ENCODE results near the gene C10orf90. TPM values are rescaled to one million over a fixed set of nuclear protein-coding genes. Genes with fewer than 3 reads are reported as not detected.

C10orf90 gene
- total RNA-seq, 1 experiment from 2014 or later = 0.18 TPM

GRCh38 chr10:126595160-126595559 lies 75.3 kb downstream of the C10orf90 start:
- intact Hi-C loops (cut with micrococcal nuclease) = no loop called here
- no peaks in the 10 kb centered on the region for H3K9me3 ChIP-seq (ENCODE audit: low read length)
- no peaks in the 10 kb centered on the region for H3F3A ChIP-seq (ENCODE audit: low read length, unreplicated experiment)
- ChIA-PET POLR2A (ENCODE audit: unreplicated experiment) (no interaction called here), CTCF (no interaction called here)
- H3K9ac ChIP-seq (ENCODE audit: low read length) = no peak overlapping the region
- H2AFZ ChIP-seq (ENCODE audit: low read length) = no peak overlapping the region
- no TSS peak for BruUV-seq (replicated peaks)
- no peaks in the 10 kb centered on the region; the same call in 1 of the 2 replicates for H3K4me1 ChIP-seq (ENCODE audit: insufficient read depth, low read length)
- no peak for DNase-seq
- ATAC-seq = no peak
- TF ChIP-seq EZH2 (IDR thresholded peaks at IDR 0.05; ENCODE audit: low read length, unreplicated experiment) = no peak
- no peak for TF ChIP-seq CTCF (conservative IDR thresholded peaks at IDR 0.05; ENCODE audit: low read depth, low read length)
- TF ChIP-seq EZH2phosphoT487 (IDR thresholded peaks at IDR 0.05; ENCODE audit: borderline replicate concordance, low read length) = no peak
- no peaks in the 10 kb centered on the region for H3K27me3 ChIP-seq (ENCODE audit: low read length)
- H4K20me1 ChIP-seq (ENCODE audit: low read length) = no peaks in the 10 kb centered on the region
- H3K9me2 ChIP-seq (replicated peaks; ENCODE audit: low read length) = no peaks in the 10 kb centered on the region
- no peaks in the 10 kb centered on the region for H3K79me2 ChIP-seq (ENCODE audit: low read length)
- no peak overlapping the region for H3K4me3 ChIP-seq (ENCODE audit: low read length)
- H3K36me3 ChIP-seq (ENCODE audit: low read depth, low read length) = no peaks in the 10 kb centered on the region
- no peak overlapping the region for H3K4me2 ChIP-seq (ENCODE audit: low read length)
- H3K27ac ChIP-seq (ENCODE audit: low read length) = no peak overlapping the region

- DNase-seq = no peak
- no peak overlapping the region for H3K4me3 ChIP-seq (ENCODE audit: low read length)
These were observed 76.4 kb downstream of the C10orf90 start for GRCh38 chr10:126593968-126594701.

More at GRCh38 chr10:126593968-126594701, 76.4 kb downstream of the C10orf90 start:
- no peaks in the 10 kb centered on the region for H3K9me3 ChIP-seq (ENCODE audit: low read length)
- H3F3A ChIP-seq (ENCODE audit: low read length, unreplicated experiment) = no peaks in the 10 kb centered on the region
- no peaks in the 10 kb centered on the region for H4K20me1 ChIP-seq (ENCODE audit: low read length)
- H3K9ac ChIP-seq (ENCODE audit: low read length) = no peak overlapping the region
- H3K9me2 ChIP-seq (replicated peaks; ENCODE audit: low read length) = no peaks in the 10 kb centered on the region
- no peaks in the 10 kb centered on the region for H3K27me3 ChIP-seq (ENCODE audit: low read length)
- ATAC-seq = no peak
- no peaks in the 10 kb centered on the region for H3K79me2 ChIP-seq (ENCODE audit: low read length)
- no peak overlapping the region for H2AFZ ChIP-seq (ENCODE audit: low read length)
- TF ChIP-seq EZH2phosphoT487 (IDR thresholded peaks at IDR 0.05; ENCODE audit: borderline replicate concordance, low read length) (no peak), EZH2 (IDR thresholded peaks at IDR 0.05; ENCODE audit: low read length, unreplicated experiment) (no peak), CTCF (conservative IDR thresholded peaks at IDR 0.05; ENCODE audit: low read depth, low read length) (no peak)
- no peak overlapping the region for H3K27ac ChIP-seq (ENCODE audit: low read length)
- intact Hi-C loops (cut with micrococcal nuclease) = no loop called here
- no peaks in the 10 kb centered on the region; the same call in 1 of the 2 replicates for H3K4me1 ChIP-seq (ENCODE audit: insufficient read depth, low read length)
- CTCF ChIA-PET = no interaction called here
- BruUV-seq (replicated peaks) = no TSS peak
- POLR2A ChIA-PET (ENCODE audit: unreplicated experiment) = no interaction called here
- H3K4me2 ChIP-seq (ENCODE audit: low read length) = no peak overlapping the region
- no peaks in the 10 kb centered on the region for H3K36me3 ChIP-seq (ENCODE audit: low read depth, low read length)
